HG03175 (cell line): ENCODE results near the gene ROM1.
"Not testable (repeated sequence)": the region's sequence is repeated elsewhere in the genome, so short reads cannot be mapped to it uniquely, and the experiment has no call there.

Experiments
- ATAC-seq: cut with Tn5 transposase; IDR thresholded peaks from one replicate; pipeline ENCODE4 v1.9.1; 2021; ENCODE audit warnings: mild to moderate bottlenecking, moderate library complexity; ENCODE audit not compliant: unreplicated experiment

ROM1 gene, protein sequence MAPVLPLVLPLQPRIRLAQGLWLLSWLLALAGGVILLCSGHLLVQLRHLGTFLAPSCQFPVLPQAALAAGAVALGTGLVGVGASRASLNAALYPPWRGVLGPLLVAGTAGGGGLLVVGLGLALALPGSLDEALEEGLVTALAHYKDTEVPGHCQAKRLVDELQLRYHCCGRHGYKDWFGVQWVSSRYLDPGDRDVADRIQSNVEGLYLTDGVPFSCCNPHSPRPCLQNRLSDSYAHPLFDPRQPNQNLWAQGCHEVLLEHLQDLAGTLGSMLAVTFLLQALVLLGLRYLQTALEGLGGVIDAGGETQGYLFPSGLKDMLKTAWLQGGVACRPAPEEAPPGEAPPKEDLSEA

GRCh38 chr11:62612366-62613290 is at the start of gene ROM1, which contains the start of gene EML3:
TSS of gene ROM1 (plus strand) at chr11:62613257. CDS start at chr11:62613282, 25 bp downstream.
TSS of gene EML3 (minus strand) at chr11:62612775. CDS start at chr11:62612457, 318 bp downstream.
- peak; percentile 77 for ATAC-seq

- no peak for ATAC-seq
These were observed 47.8 kb upstream of the ROM1 start for GRCh38 chr11:62565100-62565802.

GRCh38 chr11:62566247-62566646 is 46.8 kb upstream of the ROM1 start:
- ATAC-seq, result no peak

- ATAC-seq, result no peak
These were observed 45.9 kb upstream of the ROM1 start for GRCh38 chr11:62567018-62567633.

- no peak for ATAC-seq
These were observed 43.4 kb upstream of the ROM1 start for GRCh38 chr11:62569611-62570010.

DNA sequence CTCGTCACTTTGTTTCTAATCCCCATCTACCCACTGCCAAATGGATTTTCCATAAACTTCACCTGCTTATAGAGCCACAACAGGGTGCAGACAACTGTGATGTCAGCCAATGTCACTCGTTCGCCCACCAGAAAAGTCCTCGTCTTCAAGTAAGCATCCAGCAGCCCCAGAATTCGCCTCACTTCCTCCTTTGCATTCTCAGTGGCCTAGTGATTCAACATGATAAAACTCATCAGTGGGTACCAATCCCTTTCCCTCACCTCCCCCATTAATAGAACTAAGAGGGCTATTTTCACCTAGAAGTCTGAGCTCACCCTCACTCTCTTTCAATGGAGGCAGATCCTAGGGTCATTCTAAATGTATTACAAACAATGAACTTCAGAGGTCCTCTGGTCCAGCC is 42.2 kb upstream of the ROM1 start:
- not testable (repeated sequence) for ATAC-seq

DNA sequence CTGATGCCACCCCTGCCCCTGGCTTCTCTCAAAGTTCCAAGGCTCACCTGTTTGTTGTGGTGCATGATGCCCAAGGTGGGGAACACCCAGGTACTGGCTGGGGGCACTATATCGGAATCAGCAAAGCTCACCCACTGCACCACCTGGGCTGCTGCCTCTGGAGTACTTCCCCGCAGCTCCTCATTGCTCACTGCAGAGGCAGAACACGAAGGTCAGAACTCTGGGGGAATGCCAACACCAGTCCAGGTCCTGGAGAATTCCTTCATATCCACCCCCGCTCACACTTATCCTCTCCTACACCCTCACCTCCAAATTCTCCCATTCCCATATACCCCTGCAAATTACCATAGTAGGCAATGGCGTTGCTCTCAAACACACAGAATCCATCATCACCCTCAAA is 41.6 kb upstream of the ROM1 start:
- ATAC-seq, result not testable (repeated sequence)

GRCh38 chr11:62572431-62572830 is 40.6 kb upstream of the ROM1 start:
- no peak for ATAC-seq

DNA sequence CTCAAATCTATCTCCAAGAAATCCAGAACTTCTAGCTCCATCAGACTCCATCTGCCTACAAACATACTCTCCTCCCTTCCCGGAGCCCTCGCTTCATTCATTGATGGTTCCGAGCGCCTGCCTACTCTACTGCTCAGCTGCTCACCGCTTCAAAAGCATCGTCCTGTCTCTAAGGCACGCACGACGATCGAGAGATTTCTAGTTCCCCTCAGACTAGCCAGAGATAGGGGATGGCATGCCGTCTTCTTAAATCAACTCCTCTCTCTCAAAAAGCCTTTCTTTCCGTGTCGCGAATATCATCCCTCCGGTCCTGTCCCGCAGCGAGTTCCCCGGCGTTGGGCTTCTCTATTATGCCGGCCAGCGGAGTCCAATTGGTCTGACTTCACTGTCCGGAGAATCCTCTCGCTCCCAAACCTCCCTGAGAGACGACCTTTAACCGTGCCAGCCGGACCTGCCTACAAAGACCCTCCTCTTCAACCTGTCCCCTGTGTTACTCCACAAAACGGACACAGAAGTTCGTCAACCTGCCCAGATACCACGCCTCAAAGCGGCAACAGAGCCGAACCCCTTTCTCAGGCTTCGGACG is 40.0 kb upstream of the ROM1 start:
- ATAC-seq, result no peak

DNA sequence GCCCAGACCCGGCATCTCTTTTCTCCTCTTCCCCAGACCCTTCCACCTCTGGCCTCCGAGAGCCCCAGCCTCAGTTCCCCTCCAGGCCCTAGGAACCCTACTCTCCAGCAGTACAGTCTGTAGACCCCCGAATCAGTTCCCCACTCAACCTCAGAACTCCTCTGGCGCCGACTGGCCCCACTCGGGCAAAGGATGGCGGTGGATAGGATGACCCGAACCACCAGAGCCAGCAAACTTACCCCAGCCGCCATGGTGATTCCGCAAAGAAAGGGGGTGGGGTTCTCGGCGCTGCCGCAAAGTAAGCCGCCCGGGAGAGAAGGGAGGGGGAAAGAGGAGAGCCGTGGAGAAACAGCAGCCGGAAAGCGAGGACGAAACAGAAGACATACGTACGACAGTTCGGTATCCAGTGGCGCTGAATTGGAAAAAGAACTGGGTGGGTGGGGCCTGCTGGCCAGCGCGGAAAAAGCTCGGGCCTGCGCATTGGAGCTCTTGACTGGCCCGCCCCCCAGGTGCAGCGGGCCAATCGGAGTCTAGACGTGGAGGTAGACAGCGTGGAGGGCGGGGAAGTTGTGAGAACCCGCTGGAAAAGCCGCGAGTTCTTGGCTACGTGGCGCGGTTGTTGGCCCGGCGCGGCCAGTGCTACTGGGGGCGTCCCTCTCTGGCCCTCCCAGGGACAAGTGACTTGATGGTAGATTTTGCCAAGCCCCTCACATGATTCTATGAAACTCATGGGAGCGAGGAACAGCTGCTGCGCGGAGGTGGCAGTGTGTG is 39.3 kb upstream of the ROM1 start, which contains the start of gene EEF1G:
Gene EEF1G (minus strand): TSS at position 300 of the 771 bp plus-strand sequence. CDS start 49 bp downstream, at position 251.
- ATAC-seq, result peak; percentile 91

- ATAC-seq, result no peak
These were observed 38.5 kb upstream of the ROM1 start for GRCh38 chr11:62574363-62575071.

DNA sequence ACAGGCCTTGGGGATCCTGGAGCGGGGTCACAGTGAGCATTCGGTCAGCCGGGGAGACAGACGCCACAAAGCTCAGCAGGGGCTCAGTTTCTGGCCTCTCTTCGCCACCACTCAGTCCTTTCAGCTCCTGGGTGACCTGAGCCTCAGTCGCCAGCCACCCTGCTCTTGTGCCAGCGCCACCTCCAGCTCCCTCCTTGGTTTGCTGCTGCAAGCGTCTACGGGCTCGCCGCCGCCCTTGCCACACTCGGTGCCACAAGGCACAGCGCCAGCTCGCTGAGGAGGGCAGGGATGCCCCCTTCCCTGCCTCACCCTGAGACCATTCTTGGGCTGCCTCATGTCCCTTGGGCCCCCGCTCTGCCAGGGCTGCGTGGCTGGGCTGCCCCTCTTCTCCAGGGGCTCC is 37.9 kb upstream of the ROM1 start:
- ATAC-seq, result no peak

DNA sequence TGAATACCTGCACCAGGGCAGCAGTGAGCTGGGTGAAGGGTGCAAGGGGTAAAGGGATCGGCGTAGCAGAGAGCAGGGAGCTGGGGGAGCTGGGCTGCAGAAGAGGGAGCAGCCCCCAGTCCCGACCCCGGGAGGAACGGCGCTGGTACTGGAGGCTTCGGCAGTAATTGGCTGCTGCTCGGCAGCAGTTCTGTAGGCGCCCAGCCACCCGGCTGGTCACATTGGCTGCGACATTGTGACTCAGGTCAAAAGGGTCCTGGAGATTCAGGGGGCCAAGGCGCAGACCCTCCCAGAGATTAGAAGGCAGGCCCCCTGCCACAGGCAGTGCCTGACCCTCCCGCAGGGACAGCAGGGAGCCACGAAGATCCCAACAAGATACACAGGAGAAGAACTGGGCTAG is 37.2 kb upstream of the ROM1 start:
- no peak for ATAC-seq

DNA sequence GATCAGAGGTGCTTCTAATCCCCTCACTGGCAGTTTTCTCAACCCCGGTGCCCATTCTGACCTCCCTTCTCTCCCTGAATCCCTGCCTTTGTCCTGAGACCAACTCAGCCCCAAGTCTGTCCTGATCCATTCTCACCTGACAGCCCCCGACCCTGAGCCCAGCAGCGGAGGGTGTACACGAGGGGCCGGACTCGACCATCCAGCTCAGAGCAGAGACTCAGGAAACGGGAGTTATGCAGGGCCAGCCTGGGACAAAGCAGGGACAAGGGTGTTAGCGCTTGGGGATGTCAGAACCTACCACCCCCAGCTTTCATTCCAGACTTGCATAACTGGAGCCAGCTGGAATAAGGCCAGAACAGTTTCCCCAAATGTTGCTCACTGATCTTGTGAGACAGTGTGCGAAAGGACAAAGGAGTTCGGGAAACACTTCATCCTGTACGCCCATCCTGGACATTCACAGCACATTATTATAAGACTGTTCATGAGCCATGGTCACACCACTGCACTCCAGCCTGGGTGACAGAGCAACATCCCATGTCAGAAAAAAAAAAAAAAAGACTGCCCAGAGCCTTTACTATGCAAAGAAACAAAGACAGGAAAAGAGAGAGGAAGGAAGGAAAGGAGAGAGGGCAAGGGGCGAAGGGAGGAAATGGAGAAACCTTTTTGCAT is 35.9 kb upstream of the ROM1 start:
- no peak for ATAC-seq

GRCh38 chr11:62578541-62578940 is 34.5 kb upstream of the ROM1 start:
- no peak for ATAC-seq

GRCh38 chr11:62579252-62579651 is 33.8 kb upstream of the ROM1 start:
- ATAC-seq, result no peak

DNA sequence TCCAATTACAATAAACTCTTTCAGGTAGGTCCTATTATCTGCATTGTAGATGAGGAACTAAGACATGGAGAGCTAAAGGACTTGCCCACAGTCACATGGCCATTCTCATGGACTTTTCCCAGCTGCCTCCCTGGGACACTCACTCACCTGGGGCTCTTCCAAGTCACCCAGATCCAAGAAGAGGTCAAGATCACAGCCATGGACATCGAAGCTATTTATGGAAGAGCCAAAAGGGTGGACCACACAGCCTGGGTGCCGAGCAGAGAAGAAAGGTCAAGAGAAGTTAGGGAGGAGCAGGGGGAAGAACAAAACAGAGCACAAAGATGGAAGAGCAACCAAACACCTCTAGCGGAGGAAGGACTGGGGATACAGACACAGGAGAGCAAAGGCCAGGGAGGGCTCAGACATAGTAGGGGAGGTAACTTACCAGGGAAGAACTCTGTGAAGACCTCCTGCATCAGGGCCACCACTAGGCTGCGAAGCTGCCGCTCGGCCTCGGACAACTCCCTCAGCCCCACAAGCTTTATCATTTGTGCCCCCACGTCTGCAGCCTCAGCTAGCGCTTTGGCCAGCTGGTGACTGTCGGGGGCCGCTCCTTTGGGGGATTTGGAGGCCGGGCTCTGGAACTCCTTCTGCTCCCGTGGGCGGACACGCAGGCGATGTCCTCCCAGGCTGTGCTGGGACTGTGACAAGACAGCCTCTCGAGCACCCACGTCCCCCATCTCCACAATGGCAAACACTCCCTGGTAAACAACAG is 31.9 kb upstream of the ROM1 start:
- ATAC-seq, result no peak

- not testable (repeated sequence) for ATAC-seq
These were observed 31.3 kb upstream of the ROM1 start for GRCh38 chr11:62581735-62582134.
